Heart left ventricle (tissue), 16 donors: Measurements from ENCODE around the gene SP140. TPM values are rescaled to one million over a fixed set of nuclear protein-coding genes. Genes with fewer than 3 reads are reported as not detected.

Experiments used
- ATAC-seq, 4 donors: fragments of 200-7000 bp; cut with Tn5 transposase; one replicate each; pipeline ENCODE4 v1.9.1; 2020 to 2022; ENCODE audit warnings: moderate library complexity in 4 of 4, mild to moderate bottlenecking in 3 of 4, moderate number of reproducible peaks in 1 of 4
- DNase-seq, 5 donors: peaks; one replicate each; pipeline ENCODE4 v3.0.0-alpha.2; 2020
- H3K27ac ChIP-seq, 12 donors: fragments of 200-600 bp; sonication (generic) in 4 of 12; one replicate each; pipeline versions ENCODE4 v1.5.0 to v1.8.0; 2016 to 2022; ENCODE audit warnings: mild to moderate bottlenecking in 2 of 12
- H3K27me3 ChIP-seq, 9 donors: fragments of 200-600 bp; sonication (generic) in 2 of 9; one replicate each; pipeline versions ENCODE4 v1.5.1 to v1.8.0; 2016 to 2022; ENCODE audit warnings: mild to moderate bottlenecking in 3 of 9
- H3K36me3 ChIP-seq, 9 donors: fragments of 200-600 bp; sonication (generic) in 2 of 9; one replicate each; pipeline versions ENCODE4 v1.5.0 to v1.8.0; 2018 to 2022; ENCODE audit warnings: mild to moderate bottlenecking in 2 of 9
- H3K4me1 ChIP-seq, 12 donors: fragments of 200-600 bp; sonication (generic) in 4 of 12; one replicate each; pipeline versions ENCODE4 v1.5.0 to v1.8.0; 2016 to 2022; ENCODE audit warnings: mild to moderate bottlenecking in 3 of 12
- H3K4me3 ChIP-seq, 12 donors: fragments of 200-600 bp; sonication (generic) in 4 of 12; one replicate each; pipeline versions ENCODE4 v1.5.0 to v1.8.0; 2017 to 2022; ENCODE audit warnings: mild to moderate bottlenecking in 9 of 12, moderate library complexity in 4 of 12
- H3K9me3 ChIP-seq, 12 donors: fragments of 200-600 bp; sonication (generic) in 4 of 12; one replicate each; pipeline versions ENCODE4 v1.5.0 to v1.8.0; 2016 to 2022; ENCODE audit warnings: mild to moderate bottlenecking in 1 of 12
- POLR2A ChIP-seq, 2 donors: fragments of 450-650 bp; IDR thresholded peaks; one replicate each; pipeline ENCODE4 v1.6.1; 2017; ENCODE audit warnings: antibody characterized with exemption in 2 of 2, mild to moderate bottlenecking in 2 of 2, moderate library complexity in 2 of 2
- WGBS, 4 donors: extraction: QIAGEN DNeasy Blood & Tissue Kit in 2 of 4; methylation state at CpG; one replicate each; pipeline versions ENCODE4 v1.1.5 to v1.1.7; 2013 to 2018; 5-methylcytosine and 5-hydroxymethylcytosine counted together
- intact Hi-C, 10 donors: fragments of 100-400 bp; cut with DNase I; formaldehyde crosslinking; loops; one replicate each; pipeline versions ENCODE4 v1.11.1 to v1.14.2; 2022
- polyA plus RNA-seq, 2 donors: library from polyadenylated mRNA; stranded (reverse); fragments of 200-250 nt; gene quantifications; one replicate each; pipeline ENCODE4 v1.2.3, GENCODE V29; 2013
- total RNA-seq, 9 donors: library from RNA; depleted of rRNA in 2 of 9; stranded (reverse); fragments of >200 nt in 2 of 9; fragmentation: NEBNext Ultra II Directional in 3 of 9; extraction: Animal tissue kit (Norgen Biotek cat#: 25700) in 3 of 9; gene quantifications; one replicate each; pipeline versions ENCODE4 v1.1.0 to v1.2.4, GENCODE V29; 2016 to 2023
- TF ChIP-seq, protein P1 (sequence below), 12 donors: fragments of 200-600 bp; sonication (generic) in 4 of 12; IDR thresholded peaks; one replicate each; pipeline versions ENCODE4 v1.5.0 to v1.8.0; 2018 to 2022; ENCODE audit warnings: antibody characterized with exemption in 12 of 12, mild to moderate bottlenecking in 5 of 12
- donor health status: ischemic (EF 13 %, LVEDD 7.1; RV severe dilation, severe dysfunction).
- donor health status: healthy with polysubstance abuse.
- donor health status: DM: no; HTN: yes; CAD: no.
- donor health status: DM: no; HTN: no; CAD: no.
- donor health status: ischemic (EF 25% LVEDD 6.9; RV normal size, moderate dysfunction).
- donor health status: ischemic (EF 25% LVEDD 5.7; RV mildly dilated, moderate dysfunction).
- donor health status: healthy.
- donor health status: DM: yes; HTN: yes; CAD: no.
- donor health status: ischemic (EF 35%, LVEDD 5.7; RV mildly dilated, moderate dysfunction).
- donor health status: nonischemic (EF 11% LVEDD 7.7; RV severe dilation, severe dysfunction).
- donor health status: DM: yes; HTN: yes; CAD: no.
- donor health status: PGD.
- donor health status: ischemic (EF 29% LVEDD 5.4; RV normal size, mild dysfunction).
- donor health status: nonischemic (EF 23%, LVEDD 6.1; RV moderate dilation, normal function).

The SP140 gene
- total and polyA plus RNA-seq, 11 donors: 0.46 to 9.6 (median 0.62) TPM

DNA sequence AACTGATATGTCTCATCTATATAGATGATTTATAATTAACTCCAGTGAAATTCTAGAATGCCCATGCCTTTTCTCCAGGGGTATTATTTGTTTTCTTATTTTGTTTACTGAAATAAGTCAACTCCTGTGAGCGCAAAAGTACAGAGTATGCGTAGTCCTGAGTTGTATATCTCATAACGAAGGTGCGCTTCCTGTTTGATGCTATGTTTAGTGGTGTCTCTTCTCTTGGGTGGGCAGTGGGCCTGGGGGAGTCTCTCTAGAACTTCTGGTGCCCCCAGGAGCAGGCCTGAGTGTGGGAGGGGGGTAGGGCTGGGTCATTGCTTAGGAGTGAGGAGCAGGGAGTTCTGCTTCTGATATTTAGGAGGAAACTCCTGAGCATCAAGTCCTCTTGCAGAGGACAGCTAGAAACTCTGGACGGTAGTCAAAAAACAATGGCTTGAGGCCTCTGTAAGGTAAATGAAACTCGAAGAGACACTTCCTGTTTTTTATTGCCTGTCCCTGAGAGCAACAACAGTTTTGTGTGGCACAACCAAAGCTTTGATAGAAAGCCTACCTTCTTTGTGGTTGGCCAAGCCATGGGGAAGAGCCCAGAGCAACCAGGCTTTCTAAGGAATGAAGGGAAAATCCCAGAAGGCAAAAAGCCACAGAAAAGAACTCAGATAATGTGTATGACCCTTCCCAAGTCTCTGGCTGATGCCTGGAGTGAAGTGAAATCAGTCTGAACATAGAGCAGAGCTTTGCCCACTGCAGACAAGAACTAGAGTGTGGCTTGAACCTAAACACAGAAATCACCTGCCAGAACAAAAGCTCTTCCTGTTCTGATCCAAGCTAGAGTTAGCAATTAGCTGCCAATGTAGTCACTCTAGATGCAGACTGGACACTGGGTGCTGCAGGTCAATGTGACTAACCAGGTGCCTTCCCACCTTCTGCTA, 92.9 kb downstream of the SP140 start:
- intact Hi-C loops: no loop called here
- DNase-seq (no peak), ATAC-seq (no peak)
- H3K9me3 ChIP-seq: peaks cover 0 to 11% (median 0%) of the 10 kb centered on the region in 12 donors
- H3K27me3 ChIP-seq: no peaks in the 10 kb centered on the region
- no peaks in the 10 kb centered on the region for H3K36me3 ChIP-seq
- H3K4me1 ChIP-seq: peaks cover 0 to 23% (median 2%) of the 10 kb centered on the region in 12 donors
- peak overlapping the region in 8 of 12 donors; percentile 19 to 79 (median 42) for H3K27ac ChIP-seq
- H3K4me3 ChIP-seq: no peak overlapping the region
- TF ChIP-seq POLR2A (IDR thresholded peaks at IDR 0.05): no peak
- TF ChIP-seq, protein P1, sequence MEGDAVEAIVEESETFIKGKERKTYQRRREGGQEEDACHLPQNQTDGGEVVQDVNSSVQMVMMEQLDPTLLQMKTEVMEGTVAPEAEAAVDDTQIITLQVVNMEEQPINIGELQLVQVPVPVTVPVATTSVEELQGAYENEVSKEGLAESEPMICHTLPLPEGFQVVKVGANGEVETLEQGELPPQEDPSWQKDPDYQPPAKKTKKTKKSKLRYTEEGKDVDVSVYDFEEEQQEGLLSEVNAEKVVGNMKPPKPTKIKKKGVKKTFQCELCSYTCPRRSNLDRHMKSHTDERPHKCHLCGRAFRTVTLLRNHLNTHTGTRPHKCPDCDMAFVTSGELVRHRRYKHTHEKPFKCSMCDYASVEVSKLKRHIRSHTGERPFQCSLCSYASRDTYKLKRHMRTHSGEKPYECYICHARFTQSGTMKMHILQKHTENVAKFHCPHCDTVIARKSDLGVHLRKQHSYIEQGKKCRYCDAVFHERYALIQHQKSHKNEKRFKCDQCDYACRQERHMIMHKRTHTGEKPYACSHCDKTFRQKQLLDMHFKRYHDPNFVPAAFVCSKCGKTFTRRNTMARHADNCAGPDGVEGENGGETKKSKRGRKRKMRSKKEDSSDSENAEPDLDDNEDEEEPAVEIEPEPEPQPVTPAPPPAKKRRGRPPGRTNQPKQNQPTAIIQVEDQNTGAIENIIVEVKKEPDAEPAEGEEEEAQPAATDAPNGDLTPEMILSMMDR (IDR thresholded peaks at IDR 0.05): no peak
- 41 to 76% (median 70%) methylated on average over 6 of the region's 6 CpGs for WGBS, 4 donors

DNA sequence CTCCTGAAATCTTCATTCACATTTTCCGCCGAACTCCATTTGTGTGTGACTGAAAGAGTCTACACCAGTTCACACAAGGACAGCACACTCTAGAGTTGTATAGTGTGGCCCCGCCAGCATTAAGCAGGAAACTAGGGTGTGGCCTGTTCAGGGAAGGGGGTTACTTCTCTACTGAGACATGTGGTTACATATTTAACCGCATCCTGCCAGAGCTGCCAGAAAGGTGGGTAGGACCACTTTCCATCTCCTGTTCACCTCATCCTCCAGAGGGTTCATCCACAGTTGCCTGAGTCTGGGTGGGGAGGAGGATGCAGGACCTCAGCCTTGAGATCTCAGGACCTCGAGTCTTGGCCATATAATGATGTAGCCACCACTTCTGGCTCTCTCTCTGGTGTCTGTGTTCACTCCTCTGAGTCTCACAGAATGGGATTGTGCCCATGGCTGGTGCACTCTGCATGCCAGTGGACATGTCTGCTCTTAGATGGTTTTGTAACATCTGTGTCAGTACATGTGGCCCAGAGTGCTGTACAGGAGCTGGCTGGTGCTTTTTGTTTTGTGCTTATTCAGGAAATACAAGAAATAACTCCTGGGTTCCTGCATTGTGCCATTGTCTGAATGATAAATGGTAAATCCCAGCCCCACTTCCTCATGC, 93.8 kb downstream of the SP140 start:
- intact Hi-C loops: no loop called here
- Histone ChIP-seq H3K27ac (peak overlapping the region in 9 of 12 donors; percentile 29 to 79 (median 45)), H3K36me3 (no peaks in the 10 kb centered on the region), H3K4me1 (peaks cover 0 to 23% (median 2%) of the 10 kb centered on the region in 12 donors), H3K9me3 (peaks cover 0 to 11% (median 0%) of the 10 kb centered on the region in 12 donors), H3K27me3 (no peaks in the 10 kb centered on the region), H3K4me3 (no peak overlapping the region)
- WGBS, 4 donors: 54 to 65% (median 62%) methylated on average over 5 of the region's 5 CpGs
- DNase-seq (no peak), ATAC-seq (peak; percentile 52 to 89 (median 72))
- no peak for TF ChIP-seq POLR2A (IDR thresholded peaks at IDR 0.05)
- TF ChIP-seq, protein P1 (IDR thresholded peaks at IDR 0.05): no peak

DNA sequence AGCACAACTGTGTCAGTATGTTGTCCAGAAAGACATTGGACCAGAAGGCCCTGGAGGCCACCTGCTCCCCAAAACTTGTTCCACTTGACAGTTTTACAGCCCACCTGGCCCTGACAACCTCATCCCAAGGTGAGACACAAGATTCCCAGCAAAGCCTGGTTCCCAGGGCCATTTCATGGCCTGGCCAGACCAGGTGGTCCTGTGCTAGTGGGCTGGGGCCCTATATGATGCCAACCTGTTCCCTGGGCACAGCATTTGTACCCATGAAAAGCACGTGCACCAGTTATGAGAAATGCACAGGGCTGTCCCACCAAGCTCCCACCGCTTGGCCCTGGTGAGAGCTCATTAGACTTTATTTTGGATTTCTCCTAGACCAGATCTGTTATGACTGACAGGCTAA, 95.5 kb downstream of the SP140 start:
- TF ChIP-seq, protein P1 (IDR thresholded peaks at IDR 0.05): no peak
- no peak for TF ChIP-seq POLR2A (IDR thresholded peaks at IDR 0.05)
- H3K9me3 ChIP-seq: peaks cover 0 to 11% (median 0%) of the 10 kb centered on the region in 12 donors
- ATAC-seq (no peak), DNase-seq (no peak)
- H3K27me3 ChIP-seq: no peaks in the 10 kb centered on the region
- intact Hi-C loops: loop anchor here in 4 of 10 donors (10.0 kb wide), 2 partner anchors 94 to 96 kb away; partner anchors contain the start of genes SP100 (in 2 of the 4) and SP140 (in 2 of the 4)
- WGBS, 4 donors: 75 to 95% (median 88%) methylated on average over 2 of the region's 2 CpGs
- H3K4me1 ChIP-seq: peaks cover 0 to 30% (median 2%) of the 10 kb centered on the region in 12 donors
- no peak overlapping the region for H3K27ac ChIP-seq
- H3K4me3 ChIP-seq: no peak overlapping the region
- H3K36me3 ChIP-seq: no peaks in the 10 kb centered on the region
